Measurements from ENCODE around the gene CYBA. TPM values are rescaled to one million over a fixed set of nuclear protein-coding genes. Genes with fewer than 3 reads are reported as not detected.
A peak's percentile ranks its signal among the peaks of the same experiment; 100 is the strongest.

The CYBA gene
- 87.4 TPM for total RNA-seq

- ATAC-seq (peak; percentile 88), DNase-seq (ENCODE audit: low spot score) (peak; percentile 81)
- intact Hi-C loops (cut with DNase I) = no loop called here
Observed at GRCh38 chr16:88650749-88651275, at the start of gene CYBA. TSS of gene CYBA (minus strand) at chr16:88651053. CDS start at chr16:88651013, 40 bp downstream.

- ATAC-seq (no peak), DNase-seq (ENCODE audit: low spot score) (no peak)
- intact Hi-C loops (cut with DNase I) = no loop called here
Observed at GRCh38 chr16:88700322-88700635, 49.4 kb upstream of the CYBA start.

GRCh38 chr16:88699180-88699579 lies 48.3 kb upstream of the CYBA start:
- ATAC-seq (no peak), DNase-seq (ENCODE audit: low spot score) (no peak)
- intact Hi-C loops (cut with DNase I) = no loop called here

GRCh38 chr16:88698646-88699045 lies 47.8 kb upstream of the CYBA start:
- no peak for ATAC-seq
- intact Hi-C loops (cut with DNase I) = no loop called here
- DNase-seq (ENCODE audit: low spot score) = no peak

- intact Hi-C loops (cut with DNase I) = no loop called here
- DNase-seq (ENCODE audit: low spot score) = no peak
Observed at GRCh38 chr16:88697831-88698615, 47.2 kb upstream of the CYBA start.

GRCh38 chr16:88697116-88697830 lies 46.4 kb upstream of the CYBA start:
- intact Hi-C loops (cut with DNase I) = no loop called here
- DNase-seq (ENCODE audit: low spot score) = no peak
- no peak for ATAC-seq

More at GRCh38 chr16:88697831-88698615, 47.2 kb upstream of the CYBA start:
- no peak for ATAC-seq

- ATAC-seq = no peak
- intact Hi-C loops (cut with DNase I) = no loop called here
- no peak for DNase-seq (ENCODE audit: low spot score)
Observed at GRCh38 chr16:88696441-88696840, 45.6 kb upstream of the CYBA start.

GRCh38 chr16:88695753-88696152 lies 44.9 kb upstream of the CYBA start:
- no peak for DNase-seq (ENCODE audit: low spot score)
- intact Hi-C loops (cut with DNase I) = no loop called here
- ATAC-seq = no peak

- DNase-seq (ENCODE audit: low spot score) (no peak), ATAC-seq (no peak)
- intact Hi-C loops (cut with DNase I) = no loop called here
Observed at GRCh38 chr16:88695218-88695617, 44.4 kb upstream of the CYBA start.

GRCh38 chr16:88694221-88695087 lies 43.6 kb upstream of the CYBA start:
- intact Hi-C loops (cut with DNase I) = no loop called here
- no peak for ATAC-seq
- DNase-seq (ENCODE audit: low spot score) = no peak

GRCh38 chr16:88693420-88694177 lies 42.7 kb upstream of the CYBA start:
- DNase-seq (ENCODE audit: low spot score) (peak; percentile 51), ATAC-seq (no peak)
- intact Hi-C loops (cut with DNase I) = no loop called here

GRCh38 chr16:88692861-88693260 lies 42.0 kb upstream of the CYBA start:
- intact Hi-C loops (cut with DNase I) = no loop called here
- DNase-seq (ENCODE audit: low spot score) = no peak
- no peak for ATAC-seq

- intact Hi-C loops (cut with DNase I) = no loop called here
- ATAC-seq (peak; percentile 15), DNase-seq (ENCODE audit: low spot score) (no peak)
Observed at GRCh38 chr16:88691924-88692560, 41.2 kb upstream of the CYBA start.

- intact Hi-C loops (cut with DNase I) = no loop called here
- DNase-seq (ENCODE audit: low spot score) = peak; percentile 49
- no peak for ATAC-seq
Observed at GRCh38 chr16:88691129-88691813, 40.4 kb upstream of the CYBA start.

GRCh38 chr16:88690341-88691128 lies 39.7 kb upstream of the CYBA start:
- intact Hi-C loops (cut with DNase I) = no loop called here
- ATAC-seq (no peak), DNase-seq (ENCODE audit: low spot score) (no peak)

GRCh38 chr16:88688013-88688778 lies 37.3 kb upstream of the CYBA start:
- no peak for ATAC-seq

More at GRCh38 chr16:88688013-88688778, 37.3 kb upstream of the CYBA start:
- DNase-seq (ENCODE audit: low spot score) = no peak
- intact Hi-C loops (cut with DNase I) = no loop called here

All from sciatic nerve (tissue), 2 donors.